Lower leg skin (tissue), 4 donors: ENCODE data around the gene SPATA13. TPM values are rescaled to one million over a fixed set of nuclear protein-coding genes. Genes with fewer than 3 reads are reported as not detected.
A peak's percentile ranks its signal among the peaks of the same experiment; 100 is the strongest.

Experiments
- DNase-seq, 2 donors: peaks; one replicate each; pipeline ENCODE4 v3.0.0-alpha.2; 2019; ENCODE audit warnings: low spot score in 2 of 2
- H3K4me3 ChIP-seq: fragments of 200-600 bp; sonication (generic); 2 replicates; pipeline ENCODE4 v1.5.1; 2017; ENCODE audit warnings: mild to moderate bottlenecking, low read depth; ENCODE audit not compliant: poor library complexity, severe bottlenecking
- CTCF ChIP-seq, 3 donors: fragments of 450-650 bp; IDR thresholded peaks; one replicate each; pipeline ENCODE4 v1.5.1; 2016; ENCODE audit warnings: antibody characterized with exemption in 3 of 3, mild to moderate bottlenecking in 3 of 3, moderate library complexity in 2 of 3
- POLR2A ChIP-seq, 2 donors: fragments of 450-650 bp; IDR thresholded peaks; one replicate each; pipeline ENCODE4 v1.6.1; 2016 to 2017; ENCODE audit warnings: antibody characterized with exemption in 2 of 2, mild to moderate bottlenecking in 1 of 2, moderate library complexity in 1 of 2
- WGBS, 2 donors: methylation state at CpG; one replicate each; pipeline ENCODE4 v1.1.5; 2018; 5-methylcytosine and 5-hydroxymethylcytosine counted together
- intact Hi-C: fragments of 100-400 bp; cut with DNase I; formaldehyde crosslinking; loops from one replicate; pipeline ENCODE4 v1.15.0; 2023; ENCODE audit warnings: low total_unique reads
- total RNA-seq, 4 donors: library from RNA; depleted of rRNA; stranded (reverse); fragments of >200 nt; gene quantifications; one replicate each; pipeline ENCODE4 v1.1.0, GENCODE V29; 2016

The SPATA13 gene
- total RNA-seq, 4 donors from 2014 or later, result 30.6 to 78.3 (median 46.2) TPM

GRCh38 chr13:24142886-24143285, 17.6 kb upstream of the SPATA13 start:
- no peak for DNase-seq
- intact Hi-C loops, result no loop called here
- no peak overlapping the region for H3K4me3 ChIP-seq
- TF ChIP-seq CTCF (IDR thresholded peaks at IDR 0.05), result no peak
- 78 to 93% methylated on average over 4 of the region's 4 CpGs for WGBS, 2 donors

DNA sequence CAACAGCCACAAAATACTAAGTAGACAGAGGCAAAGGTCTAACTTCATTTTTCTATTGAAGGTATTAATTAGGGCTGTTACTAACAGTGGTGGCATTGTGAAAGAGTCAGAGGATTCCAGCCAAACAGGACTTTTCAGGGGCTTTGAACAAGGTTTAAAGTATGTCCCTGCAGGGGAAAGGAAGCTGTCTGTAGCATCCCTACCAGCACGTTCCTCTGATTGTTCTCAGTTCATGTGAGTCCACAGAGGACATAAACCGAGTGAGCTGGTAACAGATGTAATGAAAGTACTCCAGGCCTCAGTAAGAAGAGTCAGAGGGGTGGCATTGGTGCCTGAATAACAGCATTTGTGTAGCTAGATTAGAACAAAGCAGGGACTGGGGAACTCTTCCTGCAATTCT, 15.3 kb upstream of the SPATA13 start:
- WGBS, 2 donors, result 70 to 78% methylated on average over 2 of the region's 2 CpGs
- intact Hi-C loops, result no loop called here

GRCh38 chr13:24145674-24146073, 14.8 kb upstream of the SPATA13 start:
- WGBS, 2 donors, result 85 to 90% methylated on average over 7 of the region's 7 CpGs
- H3K4me3 ChIP-seq, result no peak overlapping the region
- TF ChIP-seq CTCF (IDR thresholded peaks at IDR 0.05) (no peak), POLR2A (IDR thresholded peaks at IDR 0.05) (no peak)
- intact Hi-C loops, result no loop called here
- DNase-seq, result no peak

More for the DNA sequence above, 15.3 kb upstream of the SPATA13 start:
- H3K4me3 ChIP-seq, result no peak overlapping the region
- TF ChIP-seq POLR2A (IDR thresholded peaks at IDR 0.05), result no peak
- TF ChIP-seq CTCF (IDR thresholded peaks at IDR 0.05), result no peak
- DNase-seq, result no peak

GRCh38 chr13:24146961-24147569, 13.5 kb upstream of the SPATA13 start:
- no peak for DNase-seq
- intact Hi-C loops, result no loop called here
- no peak overlapping the region for H3K4me3 ChIP-seq
- WGBS, 2 donors, result 85 to 87% methylated on average over 7 of the region's 7 CpGs
- TF ChIP-seq POLR2A (IDR thresholded peaks at IDR 0.05), result no peak

GRCh38 chr13:24147570-24147963, 13.0 kb upstream of the SPATA13 start:
- TF ChIP-seq POLR2A (IDR thresholded peaks at IDR 0.05) (no peak), CTCF (IDR thresholded peaks at IDR 0.05) (no peak)
- no peak for DNase-seq
- no peak overlapping the region for H3K4me3 ChIP-seq
- WGBS, 2 donors, result 75 to 94% methylated on average over 6 of the region's 6 CpGs
- intact Hi-C loops, result no loop called here

GRCh38 chr13:24148414-24149235, 11.9 kb upstream of the SPATA13 start:
- TF ChIP-seq CTCF (IDR thresholded peaks at IDR 0.05) (no peak), POLR2A (IDR thresholded peaks at IDR 0.05) (no peak)
- 34 to 37% methylated on average over 6 of the region's 6 CpGs for WGBS, 2 donors
- DNase-seq, result peak in 1 of 2 donors; percentile 75
- intact Hi-C loops, result no loop called here
- no peak overlapping the region for H3K4me3 ChIP-seq
